Esophagus (tissue), 2 donors: ENCODE data around the gene CABLES1. TPM values are rescaled to one million over a fixed set of nuclear protein-coding genes. Genes with fewer than 3 reads are reported as not detected.
"Not testable (repeated sequence)": the region's sequence is repeated elsewhere in the genome, so short reads cannot be mapped to it uniquely, and the experiment has no call there.

ENCODE experiments used
- H3K27ac ChIP-seq, 2 donors: one replicate each; pipeline ENCODE4 v1.5.1; 2013; ENCODE audit warnings: low read depth in 2 of 2, mild to moderate bottlenecking in 2 of 2, inconsistent platforms in 1 of 2, low read length in 1 of 2, moderate library complexity in 1 of 2
- H3K27me3 ChIP-seq, 2 donors: one replicate each; pipeline ENCODE4 v1.6.1; 2013; ENCODE audit warnings: low read length in 2 of 2, control low read depth in 1 of 2, mild to moderate bottlenecking in 1 of 2; ENCODE audit not compliant: insufficient read depth in 2 of 2, control insufficient read depth in 1 of 2
- H3K36me3 ChIP-seq, 2 donors: one replicate each; pipeline ENCODE4 v1.6.1; 2013; ENCODE audit warnings: low read length in 1 of 2; ENCODE audit not compliant: control insufficient read depth in 2 of 2, insufficient read depth in 2 of 2
- H3K4me1 ChIP-seq, 2 donors: one replicate each; pipeline ENCODE4 v1.6.1; 2013; ENCODE audit warnings: low read length in 1 of 2; ENCODE audit not compliant: control insufficient read depth in 2 of 2, insufficient read depth in 2 of 2
- H3K4me3 ChIP-seq, 2 donors: one replicate each; pipeline ENCODE4 v1.5.1; 2013; ENCODE audit warnings: low read length in 2 of 2, mild to moderate bottlenecking in 2 of 2, low read depth in 1 of 2, moderate library complexity in 1 of 2
- H3K9me3 ChIP-seq, 2 donors: one replicate each; pipeline ENCODE4 v1.6.1; 2013; ENCODE audit warnings: mild to moderate bottlenecking in 2 of 2, low read depth in 1 of 2, low read length in 1 of 2, moderate library complexity in 1 of 2; ENCODE audit not compliant: control insufficient read depth in 2 of 2, insufficient read depth in 1 of 2
- WGBS, 2 donors: extraction: QIAGEN DNeasy Blood & Tissue Kit; methylation state at CpG; one replicate each; pipeline ENCODE4 v1.1.7; 2013; 5-methylcytosine and 5-hydroxymethylcytosine counted together
- polyA plus RNA-seq, 2 donors: library from polyadenylated mRNA; stranded (reverse); fragments of 200-250 nt; gene quantifications; one replicate each; pipeline ENCODE4 v1.2.3, GENCODE V29; 2013
- donor health status: healthy with polysubstance abuse.
- donor health status: Bipolar disorder and iron deficiency.

The CABLES1 gene, protein sequence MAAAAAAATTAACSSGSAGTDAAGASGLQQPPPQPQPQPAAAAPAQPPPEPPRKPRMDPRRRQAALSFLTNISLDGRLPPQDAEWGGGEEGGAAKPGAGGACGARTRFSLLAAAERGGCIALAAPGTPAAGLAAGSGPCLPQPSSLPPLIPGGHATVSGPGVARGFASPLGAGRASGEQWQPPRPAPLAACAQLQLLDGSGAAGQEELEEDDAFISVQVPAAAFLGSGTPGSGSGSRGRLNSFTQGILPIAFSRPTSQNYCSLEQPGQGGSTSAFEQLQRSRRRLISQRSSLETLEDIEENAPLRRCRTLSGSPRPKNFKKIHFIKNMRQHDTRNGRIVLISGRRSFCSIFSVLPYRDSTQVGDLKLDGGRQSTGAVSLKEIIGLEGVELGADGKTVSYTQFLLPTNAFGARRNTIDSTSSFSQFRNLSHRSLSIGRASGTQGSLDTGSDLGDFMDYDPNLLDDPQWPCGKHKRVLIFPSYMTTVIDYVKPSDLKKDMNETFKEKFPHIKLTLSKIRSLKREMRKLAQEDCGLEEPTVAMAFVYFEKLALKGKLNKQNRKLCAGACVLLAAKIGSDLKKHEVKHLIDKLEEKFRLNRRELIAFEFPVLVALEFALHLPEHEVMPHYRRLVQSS
- polyA plus RNA-seq = 10 to 100 TPM in 1 of 2 donors, 1 to 10 TPM in 1; 3.8 to 10.0 TPM

DNA sequence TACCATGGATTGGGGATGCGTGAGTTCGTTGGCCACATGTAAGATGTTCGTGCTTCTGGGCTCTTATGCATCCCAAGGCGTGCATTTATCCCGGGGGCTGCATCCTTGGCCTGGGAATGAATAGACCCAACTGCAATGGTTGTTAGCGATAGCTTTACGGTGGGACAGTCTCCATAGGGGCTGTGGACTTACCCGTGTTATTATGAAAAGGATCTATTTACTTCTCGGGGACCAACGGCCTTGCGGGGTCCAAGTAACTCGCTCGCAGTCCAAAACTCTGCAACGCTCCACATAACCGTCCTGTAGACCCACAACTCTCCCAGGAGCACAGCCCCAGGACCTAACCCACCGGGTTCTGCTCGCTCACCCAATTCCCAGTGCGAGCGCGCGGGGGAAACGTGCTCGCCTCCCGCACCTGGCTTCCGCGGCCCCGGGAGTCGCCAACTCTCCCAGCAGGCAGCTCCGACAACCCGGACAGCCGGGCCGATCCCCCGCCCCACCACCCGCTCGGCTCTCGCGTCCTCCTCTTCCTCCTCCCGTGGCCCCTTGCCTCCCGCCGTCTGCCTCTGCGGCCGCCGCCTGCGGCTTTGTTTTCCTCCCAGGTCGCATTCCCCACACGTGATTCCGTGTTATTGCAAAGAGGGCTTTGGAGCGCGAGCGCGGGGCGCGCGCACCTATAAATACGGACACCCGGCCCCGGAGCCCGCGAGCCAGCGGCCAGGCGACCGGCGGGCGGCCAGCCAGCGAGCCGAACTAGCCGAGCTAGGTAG, at the start of gene CABLES1:
Gene CABLES1, plus strand, starts transcription at position 706 of the 770 bp plus-strand sequence. CDS start 278 bp downstream, outside the sequence.
- no peaks in the 10 kb centered on the region for H3K27me3 ChIP-seq
- H3K4me3 ChIP-seq = peak within 1 kb of the TSS; percentile 51 to 75
- H3K4me1 ChIP-seq = peaks cover 2 to 8% of the 10 kb centered on the region in 2 donors
- peak within 1 kb of the TSS; percentile 51 to 77 for H3K27ac ChIP-seq
- H3K9me3 ChIP-seq = no peaks in the 10 kb centered on the region
- WGBS, 2 donors = 5 to 6% methylated on average over 64 to 67 of the region's 67 CpGs
- no peaks in the 10 kb centered on the region for H3K36me3 ChIP-seq

DNA sequence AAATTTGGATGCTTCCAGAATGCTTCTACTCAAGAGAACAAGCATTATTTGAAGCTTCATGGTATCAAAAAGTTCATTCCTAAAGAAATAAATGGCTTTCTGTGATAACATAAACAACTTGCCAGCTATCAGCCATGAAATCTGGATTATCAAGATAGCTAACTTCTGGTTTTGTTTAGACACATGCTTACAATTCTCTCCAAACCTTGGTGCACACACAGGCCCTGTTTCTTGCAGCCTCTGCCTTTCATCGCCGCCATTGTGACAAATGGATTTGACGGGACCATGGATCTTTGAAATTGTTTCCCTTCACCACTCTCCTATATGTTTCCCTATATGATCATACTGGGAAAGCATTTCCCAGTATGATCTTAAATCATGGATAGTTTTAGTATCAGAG, 47.9 kb upstream of the CABLES1 start:
- Histone ChIP-seq H3K4me3 (no peak overlapping the region), H3K27ac (no peak overlapping the region), H3K27me3 (no peaks in the 10 kb centered on the region), H3K4me1 (peaks cover 0 to 2% of the 10 kb centered on the region in 2 donors), H3K9me3 (no peaks in the 10 kb centered on the region), H3K36me3 (no peaks in the 10 kb centered on the region)
- 63 to 69% methylated on average over 3 of the region's 3 CpGs for WGBS, 2 donors

DNA sequence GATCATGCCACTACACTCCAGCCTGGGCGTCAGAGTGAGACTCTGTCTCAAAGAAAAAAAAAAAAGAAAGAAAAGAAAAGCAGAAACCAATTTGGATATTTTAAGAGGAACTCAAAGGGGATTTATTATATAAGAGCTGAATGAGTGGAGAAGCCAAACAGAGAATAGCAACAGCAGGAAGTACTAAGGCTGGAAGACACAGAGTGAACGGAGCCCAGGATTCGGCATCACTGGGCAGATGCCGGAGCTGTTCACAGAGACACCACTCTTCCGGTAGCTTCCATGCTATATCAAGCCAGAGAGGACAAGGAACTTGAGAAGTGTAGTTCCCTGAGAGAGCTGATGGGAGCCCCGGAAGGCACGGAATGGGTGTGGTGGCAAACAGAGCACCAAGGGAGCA, 47.0 kb upstream of the CABLES1 start:
- no peaks in the 10 kb centered on the region for H3K27me3 ChIP-seq
- H3K36me3 ChIP-seq = no peaks in the 10 kb centered on the region
- H3K9me3 ChIP-seq = no peaks in the 10 kb centered on the region
- peaks cover 0 to 2% of the 10 kb centered on the region in 2 donors for H3K4me1 ChIP-seq
- H3K27ac ChIP-seq = no peak overlapping the region
- H3K4me3 ChIP-seq = no peak overlapping the region
- WGBS, 2 donors = 86 to 90% methylated on average over 7 of the region's 7 CpGs

DNA sequence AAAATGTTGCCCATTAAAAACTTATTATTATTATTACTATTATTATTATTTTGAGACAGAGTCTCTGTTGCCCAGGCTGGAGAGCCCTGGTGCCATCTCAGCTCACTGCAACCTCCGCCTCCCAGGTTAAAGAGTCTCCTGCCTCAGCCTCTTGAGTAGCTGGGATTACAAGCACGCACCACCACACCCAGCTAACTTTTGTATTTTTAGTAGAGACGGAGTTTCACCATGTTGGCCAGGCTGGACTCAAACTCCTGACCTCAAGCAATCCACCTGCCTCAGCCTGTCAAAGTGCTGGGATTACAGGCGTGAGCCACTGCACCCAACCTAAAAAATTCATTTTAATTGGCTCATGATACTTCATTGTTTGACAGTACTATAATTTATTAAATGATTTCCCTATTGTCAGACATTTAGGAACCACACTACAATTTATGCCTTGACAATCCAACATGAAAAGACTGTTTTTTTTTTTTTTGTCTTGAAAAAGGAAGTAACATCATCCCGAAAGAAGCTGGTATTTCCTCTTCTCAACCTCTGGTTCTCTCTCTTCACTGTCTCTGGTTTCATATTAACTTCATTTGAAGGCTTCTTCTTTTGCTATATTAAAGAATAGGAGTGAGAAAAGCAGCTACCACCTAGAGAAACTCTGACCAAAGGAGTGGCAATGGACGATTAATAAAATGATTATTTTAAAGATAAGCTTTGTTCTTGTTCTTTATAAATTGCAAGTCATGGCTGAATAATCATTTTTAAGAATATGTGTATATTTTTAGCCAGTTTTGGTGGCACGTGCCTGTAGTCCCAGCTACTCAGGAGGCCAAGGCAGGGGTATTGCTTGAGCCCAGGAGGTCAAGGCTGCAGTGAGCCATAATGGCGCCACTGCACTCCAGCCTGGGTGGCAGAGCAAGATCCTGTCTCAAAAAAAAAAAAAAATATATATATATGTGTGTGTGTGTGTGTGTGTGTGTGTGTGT, 44.0 kb upstream of the CABLES1 start:
- H3K4me1 ChIP-seq, H3K4me3 ChIP-seq, H3K27ac ChIP-seq, H3K36me3 ChIP-seq, H3K9me3 ChIP-seq, H3K27me3 ChIP-seq: not testable (repeated sequence)
- WGBS, 2 donors = 62 to 64% methylated on average over 8 of the region's 8 CpGs

DNA sequence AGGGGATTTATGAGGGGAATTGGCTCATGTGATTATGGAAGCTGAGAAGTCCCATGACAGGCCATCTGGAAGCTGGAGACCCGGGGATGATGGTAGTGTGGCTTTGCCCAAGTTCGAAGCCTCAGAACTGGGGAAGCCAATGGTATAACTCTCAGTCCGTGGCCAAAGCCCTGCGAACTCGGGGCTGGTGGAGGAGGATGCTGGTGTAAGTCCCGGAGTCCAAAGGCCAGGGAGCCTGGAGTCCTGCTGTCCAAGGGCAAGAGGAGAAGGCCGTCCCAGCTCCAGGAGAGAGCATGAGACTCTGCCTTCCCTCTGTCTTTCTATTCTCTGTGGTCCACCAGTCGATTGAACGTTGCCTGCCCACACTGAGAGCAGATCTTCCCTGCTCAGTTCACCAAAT, 43.2 kb upstream of the CABLES1 start:
- H3K36me3 ChIP-seq = no peaks in the 10 kb centered on the region
- 96 to 97% methylated on average over 9 of the region's 9 CpGs for WGBS, 2 donors
- no peak overlapping the region for H3K4me3 ChIP-seq

DNA sequence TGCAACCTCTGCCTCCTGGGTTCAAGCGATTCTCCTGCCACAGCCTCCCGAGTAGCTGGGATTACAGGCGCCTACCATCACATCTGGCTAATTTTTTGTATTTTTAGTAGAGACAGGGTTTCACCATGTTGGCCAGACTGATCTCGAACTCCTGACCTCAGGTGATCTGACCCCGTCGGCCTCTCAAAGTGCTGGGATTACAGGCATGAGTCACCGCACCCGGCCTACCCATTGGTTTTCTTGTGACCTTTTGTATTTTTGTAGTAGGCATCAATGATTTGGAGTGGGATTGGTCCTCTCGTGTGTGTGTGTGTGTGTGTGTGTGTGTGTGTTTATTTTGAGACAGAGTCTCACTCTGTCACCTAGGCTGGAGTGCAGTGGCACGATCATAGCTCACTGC, 42.2 kb upstream of the CABLES1 start:
- not testable (repeated sequence) for H3K27ac ChIP-seq, H3K36me3 ChIP-seq, H3K27me3 ChIP-seq, H3K9me3 ChIP-seq, H3K4me3 ChIP-seq, H3K4me1 ChIP-seq
- 85 to 91% methylated on average over 10 of the region's 10 CpGs for WGBS, 2 donors

More for the DNA sequence above, 43.2 kb upstream of the CABLES1 start:
- Histone ChIP-seq H3K27me3 (no peaks in the 10 kb centered on the region), H3K9me3 (no peaks in the 10 kb centered on the region), H3K4me1 (peaks cover 0 to 2% of the 10 kb centered on the region in 2 donors), H3K27ac (no peak overlapping the region)

DNA sequence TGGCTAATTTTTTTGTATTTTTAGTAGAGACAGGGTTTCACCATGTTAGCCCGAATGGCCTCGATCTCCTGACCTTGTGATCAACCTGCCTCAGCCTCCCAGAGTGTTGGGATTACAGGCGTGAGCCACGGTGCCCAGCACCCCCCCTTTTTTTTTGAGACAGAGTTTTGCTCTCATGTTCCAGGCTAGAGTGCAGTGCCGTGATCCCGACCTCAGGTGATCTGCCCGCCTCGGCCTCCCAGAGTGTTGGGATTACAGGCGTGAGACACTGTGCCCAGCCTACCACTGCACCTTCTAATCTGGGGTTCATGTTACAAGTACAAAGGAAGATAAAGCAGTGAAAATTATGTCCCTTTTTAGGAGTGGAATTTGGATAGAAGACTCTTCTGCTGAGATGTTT, 41.5 kb upstream of the CABLES1 start:
- no peaks in the 10 kb centered on the region for H3K36me3 ChIP-seq
- H3K27ac ChIP-seq = no peak overlapping the region
- 90 to 93% methylated on average over 9 of the region's 9 CpGs for WGBS, 2 donors

DNA sequence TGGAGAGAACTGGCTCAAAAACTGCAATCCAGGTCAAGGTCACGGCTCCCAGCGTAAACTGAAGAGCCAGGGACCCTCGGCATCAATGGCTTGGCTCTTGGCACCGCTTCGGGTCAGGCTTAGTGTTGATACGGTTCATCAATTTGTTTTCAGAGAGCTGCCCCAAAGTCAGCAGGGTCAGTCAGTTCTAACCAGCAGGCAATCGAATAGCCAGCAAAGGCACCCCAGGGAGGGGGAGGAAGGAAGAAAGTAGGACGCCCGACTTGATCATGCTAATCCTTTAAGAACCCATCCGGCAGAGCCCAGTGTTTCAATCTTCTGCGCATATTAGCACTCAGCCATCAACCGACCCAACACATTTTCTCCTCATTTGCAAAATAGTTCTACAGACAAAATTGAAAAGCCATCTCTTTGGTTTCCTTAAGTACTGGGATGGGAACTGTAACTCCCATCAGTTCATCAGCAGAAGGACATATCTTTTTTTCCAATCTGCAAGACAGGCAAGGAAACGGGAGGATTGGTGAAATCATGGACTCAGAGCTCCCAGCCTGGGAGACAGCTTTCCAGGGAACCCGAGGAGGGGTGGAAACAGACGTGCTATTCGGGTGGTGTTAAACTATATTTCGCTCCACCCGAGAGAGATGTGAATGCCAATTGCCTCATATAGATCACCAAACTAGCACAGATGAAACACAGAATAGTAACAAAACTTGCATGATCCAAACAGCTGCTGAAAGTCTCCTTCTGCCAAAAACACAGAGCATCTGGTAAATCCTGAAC, 40.7 kb upstream of the CABLES1 start:
- H3K27ac ChIP-seq = no peak overlapping the region
- H3K9me3 ChIP-seq = no peaks in the 10 kb centered on the region
- H3K27me3 ChIP-seq = no peaks in the 10 kb centered on the region
- 51 to 58% methylated on average over 18 of the region's 18 CpGs for WGBS, 2 donors
- H3K4me3 ChIP-seq = no peak overlapping the region
- H3K4me1 ChIP-seq = peaks cover 0 to 2% of the 10 kb centered on the region in 2 donors
- H3K36me3 ChIP-seq = no peaks in the 10 kb centered on the region

More for the DNA sequence above, 41.5 kb upstream of the CABLES1 start:
- Histone ChIP-seq H3K4me1 (peaks cover 0 to 2% of the 10 kb centered on the region in 2 donors), H3K9me3 (no peaks in the 10 kb centered on the region), H3K27me3 (no peaks in the 10 kb centered on the region), H3K4me3 (no peak overlapping the region)
